GM23338 (cell line): ENCODE results near the gene GTF3C2. TPM values are rescaled to one million over a fixed set of nuclear protein-coding genes. Genes with fewer than 3 reads are reported as not detected.

Experiments
- ATAC-seq: fragments of 200-7000 bp; cut with Tn5 transposase; 3 replicates; pipeline ENCODE4 v1.9.1; 2020
- DNase-seq: peaks from one replicate; pipeline ENCODE4 v3.0.0-alpha.2; 2015; ENCODE audit warnings: low spot score
- H2AFZ ChIP-seq: fragments of 200-600 bp; sonication (generic); 2 replicates; pipeline ENCODE4 v1.8.0; 2016; ENCODE audit warnings: antibody characterized with exemption, mild to moderate bottlenecking, moderate library complexity
- H3F3A ChIP-seq: fragments of 200-600 bp; sonication (generic); replicated peaks from 2 replicates; pipeline ENCODE4 v1.8.0; 2017; ENCODE audit warnings: antibody characterized with exemption, mixed run types, low read depth
- H3K27ac ChIP-seq: fragments of 200-600 bp; sonication (generic); 2 replicates; pipeline ENCODE4 v1.6.1; 2016; ENCODE audit warnings: low read depth
- H3K27me3 ChIP-seq: fragments of 200-600 bp; sonication (generic); 2 replicates; pipeline ENCODE4 v1.8.0; 2016; ENCODE audit warnings: mild to moderate bottlenecking, mixed run types, moderate library complexity; ENCODE audit not compliant: insufficient read depth
- H3K36me3 ChIP-seq: fragments of 200-600 bp; sonication (generic); 2 replicates; pipeline ENCODE4 v1.8.0; 2016; ENCODE audit warnings: mild to moderate bottlenecking; ENCODE audit not compliant: insufficient read depth
- H3K4me1 ChIP-seq: fragments of 200-600 bp; sonication (generic); 2 replicates; pipeline ENCODE4 v1.8.0; 2016; ENCODE audit warnings: mild to moderate bottlenecking, moderate library complexity; ENCODE audit not compliant: insufficient read depth
- H3K4me2 ChIP-seq: fragments of 200-600 bp; sonication (generic); 2 replicates; pipeline ENCODE4 v1.7.1; 2017; ENCODE audit warnings: mixed run types
- H3K4me3 ChIP-seq: fragments of 200-600 bp; sonication (generic); 2 replicates; pipeline ENCODE4 v1.6.1; 2016; ENCODE audit warnings: mixed run types
- H3K79me2 ChIP-seq: fragments of 200-600 bp; sonication (generic); replicated peaks from 2 replicates; pipeline ENCODE4 v1.8.0; 2017; ENCODE audit warnings: mild to moderate bottlenecking; ENCODE audit not compliant: insufficient read depth
- H3K9me2 ChIP-seq: fragments of 200-600 bp; sonication (generic); 2 replicates; pipeline ENCODE4 v1.8.0; 2017; ENCODE audit not compliant: insufficient read depth
- H4K20me1 ChIP-seq: fragments of 200-600 bp; sonication (generic); replicated peaks from 2 replicates; pipeline ENCODE4 v1.8.0; 2017; ENCODE audit warnings: mild to moderate bottlenecking; ENCODE audit not compliant: insufficient read depth
- H3K27ac Mint-ChIP-seq: 2 replicates; pipeline ENCODE4 v1.8.0; 2020; ENCODE audit warnings: inconsistent platforms, mild to moderate bottlenecking, moderate library complexity, mixed read lengths
- H3K27me3 Mint-ChIP-seq: 3 replicates; pipeline ENCODE4 v1.8.0; 2022; ENCODE audit warnings: low read depth, mild to moderate bottlenecking, moderate library complexity, mixed read lengths, inconsistent platforms; ENCODE audit not compliant: insufficient read depth, poor library complexity
- H3K36me3 Mint-ChIP-seq: 3 replicates; pipeline ENCODE4 v1.8.0; 2021; ENCODE audit warnings: low read depth, mild to moderate bottlenecking, inconsistent platforms, moderate library complexity, mixed read lengths
- H3K4me1 Mint-ChIP-seq: 3 replicates; pipeline ENCODE4 v1.8.0; 2020; ENCODE audit warnings: mild to moderate bottlenecking, inconsistent platforms, mixed read lengths
- H3K4me3 Mint-ChIP-seq: 3 replicates; pipeline ENCODE4 v1.8.0; 2021; ENCODE audit warnings: moderate library complexity, mild to moderate bottlenecking, inconsistent platforms, mixed read lengths
- H3K9me3 Mint-ChIP-seq: 3 replicates; pipeline ENCODE4 v1.8.0; 2020; ENCODE audit warnings: moderate library complexity, mild to moderate bottlenecking, inconsistent platforms, mixed read lengths
- CREB1 ChIP-seq: fragments of 250-450 bp; sonication (Bioruptor Pico); IDR thresholded peaks from 2 replicates; pipeline ENCODE4 v1.5.0; 2020; ENCODE audit warnings: low read depth, mild to moderate bottlenecking, moderate library complexity
- CTCF ChIP-seq, 2 experiments: fragments of 200-600 bp in 1 of 2; sonication (generic) in 1 of 2; conservative IDR thresholded peaks; 2 replicates each; pipeline versions ENCODE4 v1.5.1 to v1.6.1; 2016 to 2017; ENCODE audit warnings: antibody characterized with exemption in 2 of 2, low read depth in 2 of 2, mild to moderate bottlenecking in 2 of 2, moderate library complexity in 1 of 2
- ETS1 ChIP-seq: IDR thresholded peaks from 2 replicates; pipeline ENCODE4 v1.6.1; 2016; ENCODE audit warnings: antibody characterized with exemption
- EZH2 ChIP-seq: fragments of 200-600 bp; sonication (generic); IDR thresholded peaks from one replicate; pipeline ENCODE4 v1.8.0; 2017; ENCODE audit warnings: antibody characterized with exemption, mild to moderate bottlenecking, low read depth; ENCODE audit not compliant: unreplicated experiment
- EZH2phosphoT487 ChIP-seq: fragments of 200-600 bp; sonication (generic); IDR thresholded peaks from one replicate; pipeline ENCODE4 v1.8.1; 2018; ENCODE audit warnings: antibody characterized with exemption; ENCODE audit not compliant: unreplicated experiment
- JUNB ChIP-seq: IDR thresholded peaks from one replicate; pipeline ENCODE4 v1.6.1; 2016; ENCODE audit warnings: antibody characterized with exemption; ENCODE audit not compliant: unreplicated experiment
- NANOG ChIP-seq: IDR thresholded peaks from 2 replicates; pipeline ENCODE4 v1.6.1; 2016; ENCODE audit warnings: antibody characterized with exemption, borderline replicate concordance
- POLR2AphosphoS5 ChIP-seq: IDR thresholded peaks from 2 replicates; pipeline ENCODE4 v1.6.1; 2016; ENCODE audit warnings: antibody characterized with exemption, low read depth
- REST ChIP-seq: IDR thresholded peaks from one replicate; pipeline ENCODE4 v1.6.1; 2018; ENCODE audit warnings: antibody characterized with exemption; ENCODE audit not compliant: unreplicated experiment
- STAT1 ChIP-seq: IDR thresholded peaks from one replicate; pipeline ENCODE4 v1.6.1; 2016; ENCODE audit warnings: antibody characterized with exemption; ENCODE audit not compliant: unreplicated experiment
- ZNF114 ChIP-seq: fragments of 250-450 bp; sonication (Bioruptor Pico); IDR thresholded peaks from 2 replicates; pipeline ENCODE4 v1.5.0; 2020; ENCODE audit warnings: mild to moderate bottlenecking, moderate library complexity
- ZNF331 ChIP-seq: fragments of 250-450 bp; sonication (Bioruptor Pico); IDR thresholded peaks from 2 replicates; pipeline ENCODE4 v1.5.0; 2020; ENCODE audit warnings: low read depth, mild to moderate bottlenecking, moderate library complexity
- ZNF462 ChIP-seq: fragments of 250-450 bp; sonication (Bioruptor Pico); IDR thresholded peaks from 2 replicates; pipeline ENCODE4 v1.5.0; 2020; ENCODE audit warnings: mild to moderate bottlenecking, moderate library complexity
- polyA plus RNA-seq: library from polyadenylated mRNA; unstranded; fragments of >200 nt; fragmentation: Nextera tagmentation; extraction: Ambion mirVana; gene quantifications from 2 replicates; pipeline ENCODE4 v1.2.1, GENCODE V29; 2016
- total RNA-seq: library from RNA; depleted of rRNA; stranded (reverse); fragments of >200 nt; shearing (Covaris generic); gene quantifications from 2 replicates; pipeline ENCODE4 v1.2.3, GENCODE V29; 2014

The GTF3C2 gene
- total and polyA plus RNA-seq, 2 experiments from 2014 or later: 69.1 to 118 TPM

- no peak overlapping the region for H3K4me2 ChIP-seq
- no peak overlapping the region for H3K4me3 ChIP-seq
- no peak overlapping the region for H2AFZ ChIP-seq
- no peak for TF ChIP-seq STAT1
- TF ChIP-seq ZNF114 (CRISPR knock-in tag): no peak
- no peak for TF ChIP-seq CREB1
- TF ChIP-seq EZH2: no peak
- no peak for TF ChIP-seq CTCF (conservative IDR thresholded peaks at IDR 0.05; ENCODE audit: low read depth in 2 of 2)
- no peak for TF ChIP-seq ETS1
- TF ChIP-seq ZNF331 (CRISPR knock-in tag): no peak
- TF ChIP-seq POLR2AphosphoS5: no peak
- TF ChIP-seq NANOG: no peak
- no peak for TF ChIP-seq JUNB
- no peak for TF ChIP-seq REST
- no peak for TF ChIP-seq ZNF462
- no peak for TF ChIP-seq EZH2phosphoT487
- ATAC-seq (no peak), DNase-seq (no peak)
- Mint-ChIP-seq H3K4me1 (peaks cover 24% of the 10 kb centered on the region), H3K4me3 (no peak overlapping the region), H3K36me3 (peaks cover 67% of the 10 kb centered on the region), H3K27ac (no peak overlapping the region; the same call in 1 of the 2 replicates), H3K27me3 (peaks cover 25% of the 10 kb centered on the region), H3K9me3 (no peaks in the 10 kb centered on the region)
- peaks cover 22% of the 10 kb centered on the region; the same call in 1 of the 2 replicates for H3K36me3 ChIP-seq
- no peaks in the 10 kb centered on the region; the same call in 1 of the 2 replicates for H4K20me1 ChIP-seq
- peaks cover 20% of the 10 kb centered on the region for H3K4me1 ChIP-seq
- H3K27ac ChIP-seq: no peak overlapping the region
- peaks cover 32% of the 10 kb centered on the region for H3K79me2 ChIP-seq
- no peaks in the 10 kb centered on the region for H3K27me3 ChIP-seq
- H3K9me2 ChIP-seq: no peaks in the 10 kb centered on the region
- peaks cover 13% of the 10 kb centered on the region; the same call in 1 of the 2 replicates for H3F3A ChIP-seq
Observed at GRCh38 chr2:27373567-27373966, 17.0 kb upstream of the GTF3C2 start.
